Placental epithelial cell (primary cell): ENCODE data around the gene LILRB2. TPM values are rescaled to one million over a fixed set of nuclear protein-coding genes. Genes with fewer than 3 reads are reported as not detected.

Experiments
- small RNA-seq: library from RNA; depleted of rRNA; stranded (forward); fragments of <200 nt; gene quantifications from one replicate; pipeline ENCODE3, GENCODE V24; 2012
- total RNA-seq: library from RNA; depleted of rRNA; stranded (reverse); fragments of >200 nt; gene quantifications from 2 replicates; pipeline ENCODE4 v1.2.3, GENCODE V29; 2012

The LILRB2 gene
- total RNA-seq: not detected in 2 replicates

GRCh38 chr19:54281007-54281728 is at the start of gene LILRB2:
Gene LILRB2 (minus strand): TSS chr19:54281110. CDS start chr19:54280496, 614 bp downstream.

DNA sequence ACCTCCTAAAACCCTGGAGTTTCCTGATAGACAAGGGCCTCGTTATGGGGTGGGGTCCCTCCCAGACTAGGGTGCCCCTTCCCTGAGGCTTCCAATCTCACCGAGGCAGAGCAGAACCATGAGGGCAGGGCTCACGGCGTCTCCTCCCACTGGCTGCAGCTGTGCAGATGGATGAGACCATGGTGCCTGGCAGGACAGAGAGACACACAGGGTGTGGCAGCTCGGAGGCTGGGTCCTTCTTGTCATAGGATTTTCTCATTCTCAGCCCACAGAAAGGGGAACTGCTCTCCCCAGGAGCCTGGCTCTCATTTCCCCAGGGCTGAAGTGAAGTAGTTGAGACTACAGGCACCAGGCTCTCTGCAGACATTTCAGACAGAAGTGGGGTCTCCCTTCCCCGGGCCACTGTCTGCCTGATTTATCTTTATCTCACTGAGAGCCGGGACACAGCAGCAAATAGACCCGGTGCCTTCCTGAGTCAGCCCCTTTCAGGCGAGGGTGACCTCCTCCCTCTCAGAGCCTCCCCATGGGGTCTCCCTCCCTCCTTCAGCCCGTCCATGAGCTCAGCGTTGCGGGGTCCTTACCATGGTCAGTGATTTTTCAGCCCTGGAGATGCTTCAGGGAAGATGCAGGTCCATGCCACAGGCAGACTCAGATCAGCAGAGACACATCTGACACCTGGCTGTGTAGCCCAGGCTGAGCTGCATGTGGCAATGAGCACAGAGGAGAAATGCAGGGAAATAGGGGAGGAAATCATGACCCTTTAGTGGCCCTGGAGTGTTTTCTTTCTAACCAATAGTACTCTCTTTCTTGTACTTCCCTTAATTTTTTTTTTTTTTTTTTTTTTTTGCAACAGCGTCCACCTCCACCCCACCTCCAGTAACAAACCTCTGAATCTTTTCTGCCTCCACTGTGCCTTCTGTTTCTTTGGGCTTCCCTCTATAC is 31.8 kb upstream of the LILRB2 start, which contains the start of gene LILRA5:
Gene LILRA5, minus strand, starts transcription at position 731 of the 942 bp plus-strand sequence. Its CDS starts 147 bp downstream, at position 584.

GRCh38 chr19:54257116-54257480 is 23.8 kb downstream of the LILRB2 start, which contains the start of gene LILRB5:
Gene LILRB5 (minus strand): TSS chr19:54257273. CDS start chr19:54257193, 80 bp downstream.

GRCh38 chr19:54242646-54243045 is 38.3 kb downstream of the LILRB2 start, which contains the start of gene LILRA6:
Gene LILRA6 (minus strand): TSS chr19:54242790.

Small RNA genes lying within 50 kb of the gene (small RNA-seq; reads per million reads assigned to genes)
- gene AC245884.12: not detected
- gene MIR4752: not detected
- gene RNU6-1307P: not detected

Other genes with a start within 250 kb of the LILRB2 start
- gene VSTM1, start 217.2 kb downstream of the LILRB2 start, total RNA-seq: not detected in 2 replicates
- not detected in 2 replicates for gene TARM1, start 199.7 kb downstream of the LILRB2 start, total RNA-seq
- 0.33 and 0.39 TPM in 2 replicates for gene OSCAR, start 180.3 kb downstream of the LILRB2 start, total RNA-seq
- 13.0 and 14.6 TPM in 2 replicates for gene NDUFA3, start 178.3 kb downstream of the LILRB2 start, total RNA-seq
- gene TFPT, start 165.5 kb downstream of the LILRB2 start, total RNA-seq: 9.5 and 10.6 TPM in 2 replicates
- gene PRPF31, start 165.4 kb downstream of the LILRB2 start, total RNA-seq: 45.9 and 57.4 TPM in 2 replicates
- gene CNOT3, start 143.3 kb downstream of the LILRB2 start, total RNA-seq: 13.3 and 15.8 TPM in 2 replicates
- gene LENG1, start 121.4 kb downstream of the LILRB2 start, total RNA-seq: 3.1 and 6.3 TPM in 2 replicates
- gene TMC4, start 108.0 kb downstream of the LILRB2 start, total RNA-seq: 0.11 and 5.5 TPM in 2 replicates
- gene MBOAT7, start 91.5 kb downstream of the LILRB2 start, total RNA-seq: 72.2 and 76.8 TPM in 2 replicates
- gene TSEN34, start 89.8 kb downstream of the LILRB2 start, total RNA-seq: 89.5 and 106 TPM in 2 replicates
- gene RPS9, start 80.3 kb downstream of the LILRB2 start, total RNA-seq: 1,297 and 1,995 TPM in 2 replicates
- not detected in 2 replicates for gene LILRB3, start 58.1 kb downstream of the LILRB2 start, total RNA-seq
- gene LILRA6, start 38.3 kb downstream of the LILRB2 start, total RNA-seq: not detected in 2 replicates
- gene LILRB5, start 23.8 kb downstream of the LILRB2 start, total RNA-seq: not detected in 2 replicates
- gene LILRA5, start 32.1 kb upstream of the LILRB2 start, total RNA-seq: not detected in 2 replicates
- gene LILRA4, start 58.1 kb upstream of the LILRB2 start, total RNA-seq: not detected in 2 replicates
- not detected in 2 replicates for gene LAIR1, start 83.8 kb upstream of the LILRB2 start, total RNA-seq
- under 0.01 TPM in 1 of 2 replicates, not detected in the other for gene TTYH1, start 134.4 kb upstream of the LILRB2 start, total RNA-seq
- 80.7 and 95.8 TPM in 2 replicates for gene LENG8, start 168.1 kb upstream of the LILRB2 start, total RNA-seq
- 19.0 and 34.9 TPM in 2 replicates for gene LENG9, start 182.7 kb upstream of the LILRB2 start, total RNA-seq
- 42.7 and 84.4 TPM in 2 replicates for gene CDC42EP5, start 192.2 kb upstream of the LILRB2 start, total RNA-seq
- gene LAIR2, start 221.7 kb upstream of the LILRB2 start, total RNA-seq: not detected in 2 replicates